K562 (cell line): ENCODE data around the gene KIF5A. TPM values are rescaled to one million over a fixed set of nuclear protein-coding genes. Genes with fewer than 3 reads are reported as not detected.
A peak's percentile ranks its signal among the peaks of the same experiment; 100 is the strongest.

Experiments used
- ATAC-seq: fragments of 200-7000 bp; cut with Tn5 transposase; 3 replicates; pipeline ENCODE4 v1.9.1; 2020; ENCODE audit warnings: moderate library complexity
- BruUV-seq: library from RNA; stranded (reverse); fragments of 400-500 nt; replicated peaks from 2 replicates; lab custom pipeline; 2021; lab: Mats Ljungman, UMichigan
- CTCF ChIA-PET: fragments of 300-600 bp; formaldehyde crosslinking; extraction: SDS; loops from one replicate; lab custom pipeline; 2021; ENCODE audit warnings: low intra/inter-chr PET ratio; lab: Yijun Ruan, JAX
- POLR2A ChIA-PET: fragments of 300-600, 350-650 bp; sonication (Branson Sonifier 250); formaldehyde crosslinking; extraction: SDS; loops from one replicate; lab custom pipeline; 2021; ENCODE audit warnings: antibody characterized with exemption, inconsistent platforms; lab: Yijun Ruan, JAX
- DNase-seq, 4 experiments: peaks; one replicate each; pipeline versions ENCODE4 v3.0.0 to v3.0.0-alpha.2; 2011 to 2018; ENCODE audit warnings: low spot score in 3 of 4, mixed read lengths in 3 of 4; ENCODE audit errors: extremely low read depth in 1 of 4
- FAIRE-seq: peaks from 2 replicates; lab custom pipeline; 2011; peaks lifted over from hg19 to GRCh38; lab: Jason Lieb, UNC
- H2AFZ ChIP-seq: 2 replicates; pipeline ENCODE4 v1.6.0; 2011; ENCODE audit warnings: low read depth, low read length, control low read depth, inconsistent platforms
- H3K27ac ChIP-seq: fragments of 200-600 bp; 3 replicates; pipeline ENCODE4 v1.8.0; 2011; ENCODE audit warnings: low read depth, mild to moderate bottlenecking, control low read depth, inconsistent platforms, low read length, moderate library complexity, mixed read lengths; ENCODE audit errors: extremely low read depth
- H3K27me3 ChIP-seq, 2 experiments: fragments of 300-600 bp in 1 of 2; 2 replicates in 1 of 2; 3 replicates in 1 of 2; pipeline versions ENCODE4 v1.6.0 to v1.8.0; 2011; ENCODE audit warnings: inconsistent platforms in 2 of 2, low read length in 2 of 2, mild to moderate bottlenecking in 1 of 2, mixed read lengths in 1 of 2, moderate library complexity in 1 of 2; ENCODE audit not compliant: control insufficient read depth in 2 of 2, insufficient read depth in 2 of 2
- H3K36me3 ChIP-seq: fragments of 300-600 bp; 3 replicates; pipeline ENCODE4 v1.8.0; 2011; ENCODE audit warnings: mild to moderate bottlenecking, low read length, inconsistent platforms; ENCODE audit not compliant: control insufficient read depth, insufficient read depth
- H3K4me1 ChIP-seq, 2 experiments: fragments of 200-600 bp in 1 of 2; replicated peaks in 1 of 2; 2 replicates in 1 of 2; 3 replicates in 1 of 2; pipeline versions ENCODE4 v1.5.1 to v1.8.0; 2011; ENCODE audit warnings: inconsistent platforms in 2 of 2, low read length in 2 of 2, mild to moderate bottlenecking in 1 of 2, mixed read lengths in 1 of 2, moderate library complexity in 1 of 2; ENCODE audit not compliant: control insufficient read depth in 2 of 2, insufficient read depth in 2 of 2
- H3K4me2 ChIP-seq: 2 replicates; pipeline ENCODE4 v1.6.1; 2011; ENCODE audit warnings: low read length, control low read depth, inconsistent platforms, mixed read lengths; ENCODE audit not compliant: insufficient read depth
- H3K4me3 ChIP-seq: fragments of 200-600 bp; sonication (generic), shearing (Covaris generic); 2 replicates; pipeline ENCODE4 v1.5.1; 2016; ENCODE audit warnings: control low read depth, inconsistent platforms
- H3K79me2 ChIP-seq: fragments of 200-600 bp; 3 replicates; pipeline ENCODE4 v1.8.0; 2011; ENCODE audit warnings: low read length, inconsistent platforms; ENCODE audit not compliant: control insufficient read depth, insufficient read depth
- H3K9ac ChIP-seq, 2 experiments: 2 replicates each; pipeline versions ENCODE4 v1.6.0 to v1.6.1; 2011; ENCODE audit warnings: low read depth in 2 of 2, low read length in 2 of 2, control low read depth in 1 of 2, inconsistent platforms in 1 of 2, mild to moderate bottlenecking in 1 of 2, mixed read lengths in 1 of 2; ENCODE audit not compliant: insufficient read depth in 1 of 2
- H3K9me1 ChIP-seq: one replicate; pipeline ENCODE4 v1.6.0; 2011; ENCODE audit warnings: inconsistent platforms, mild to moderate bottlenecking, low read length, moderate library complexity; ENCODE audit not compliant: control insufficient read depth, insufficient read depth
- H3K9me3 ChIP-seq: replicated peaks from 2 replicates; pipeline ENCODE4 v1.5.1; 2011; ENCODE audit warnings: low read depth, low read length, inconsistent platforms; ENCODE audit not compliant: control insufficient read depth, insufficient read depth
- H4K20me1 ChIP-seq: replicated peaks from 2 replicates; pipeline ENCODE4 v1.6.1; 2011; ENCODE audit warnings: low read length, inconsistent platforms, mixed read lengths; ENCODE audit not compliant: control insufficient read depth, insufficient read depth
- ARID1B ChIP-seq: fragments of 450-650 bp; IDR thresholded peaks from 2 replicates; pipeline ENCODE4 v1.6.1; 2016; ENCODE audit warnings: antibody characterized with exemption, mild to moderate bottlenecking, inconsistent platforms
- CBFA2T3 ChIP-seq: fragments of 450-650 bp; IDR thresholded peaks from 2 replicates; pipeline ENCODE4 v1.6.1; 2017
- CREBBP ChIP-seq: IDR thresholded peaks from one replicate; pipeline ENCODE4 v1.6.1; 2012; ENCODE audit warnings: low read depth, mild to moderate bottlenecking, control low read depth, inconsistent platforms, low read length
- GABPB2 ChIP-seq: fragments of 250-450 bp; sonication (Bioruptor Pico); conservative IDR thresholded peaks from 2 replicates; pipeline ENCODE4 v1.5.1; 2021; ENCODE audit warnings: mild to moderate bottlenecking
- GATAD2A ChIP-seq: fragments of 450-650 bp; IDR thresholded peaks from 2 replicates; pipeline ENCODE4 v1.6.1; 2017
- HDAC8 ChIP-seq: fragments of 450-650 bp; IDR thresholded peaks from 2 replicates; pipeline ENCODE4 v1.6.1; 2016; ENCODE audit warnings: mild to moderate bottlenecking, missing genetic modification characterization, moderate library complexity, missing compliant biosample characterization
- MTA3 ChIP-seq: fragments of 450-650 bp; formaldehyde crosslinking; IDR thresholded peaks from 2 replicates; pipeline ENCODE4 v1.6.1; 2017; ENCODE audit warnings: mild to moderate bottlenecking, borderline replicate concordance
- PPARD ChIP-seq: fragments of 250-450 bp; sonication (Bioruptor Pico); IDR thresholded peaks from 2 replicates; pipeline ENCODE4 v1.8.0; 2022; ENCODE audit warnings: inconsistent platforms, mild to moderate bottlenecking, moderate library complexity
- RB1 ChIP-seq: fragments of 450-650 bp; IDR thresholded peaks from 2 replicates; pipeline ENCODE4 v1.6.1; 2017; ENCODE audit warnings: low read depth, mild to moderate bottlenecking
- SFPQ ChIP-seq: fragments of 200-400 bp; formaldehyde crosslinking; IDR thresholded peaks from 2 replicates; pipeline ENCODE4 v1.6.1; 2017; ENCODE audit warnings: mild to moderate bottlenecking, low read depth, low read length, moderate library complexity
- THAP7 ChIP-seq: fragments of 250-450 bp; sonication (Bioruptor Pico); IDR thresholded peaks from 2 replicates; pipeline ENCODE4 v1.5.0; 2021
- XRCC5 ChIP-seq: fragments of 200-400 bp; formaldehyde crosslinking; IDR thresholded peaks from 2 replicates; pipeline ENCODE4 v1.6.1; 2017; ENCODE audit warnings: low read depth, mild to moderate bottlenecking, low read length
- ZEB2 ChIP-seq: fragments of 450-650 bp; IDR thresholded peaks from 2 replicates; pipeline ENCODE4 v1.6.1; 2016
- ZHX1 ChIP-seq: fragments of 150-350 bp; conservative IDR thresholded peaks from 2 replicates; pipeline ENCODE4 v1.6.1; 2014; ENCODE audit warnings: low read length
- ZNF224 ChIP-seq: sonication (generic); formaldehyde crosslinking; IDR thresholded peaks from 2 replicates; pipeline ENCODE4 v1.8.0; 2022; ENCODE audit warnings: mild to moderate bottlenecking, missing genetic modification reagents
- WGBS: fragments of 100-300 bp; shearing (Covaris generic); methylation state at CpG from one replicate; pipeline ENCODE4 v1.1.6; 2016; ENCODE audit warnings: low coverage, mixed read lengths; ENCODE audit not compliant: insufficient coverage; ENCODE audit errors: missing lambda C conversion rate; 5-methylcytosine and 5-hydroxymethylcytosine counted together
- in situ Hi-C: fragments of 300-500 bp; cut with MboI; formaldehyde crosslinking; loops from 4 replicates; pipeline ENCODE4 v1.15.0; 2018; ENCODE audit warnings: inconsistent platforms, mixed read lengths
- intact Hi-C: fragments of 100-400 bp; cut with micrococcal nuclease; formaldehyde crosslinking; loops from 2 replicates; pipeline ENCODE4 v1.14.2; 2022
- polyA plus RNA-seq, 8 experiments: library from polyadenylated mRNA; depleted of rRNA in 4 of 8; stranded (reverse) in 5 of 8; unstranded in 3 of 8; fragments of >200 nt; fragmentation: Nextera tagmentation in 2 of 8; fragmentation: Illumina TruSeq in 1 of 8; extraction: Ambion mirVana in 2 of 8; extraction: Trizol in 1 of 8; gene quantifications; 2 replicates each; pipeline versions ENCODE4 v1.2.1 to v1.2.3, GENCODE V29; 2011 to 2014; ENCODE audit warnings: inconsistent platforms in 1 of 8, missing spikeins in 1 of 8
- total RNA-seq, 7 experiments: library from RNA; depleted of rRNA in 6 of 7; stranded (reverse); fragments of >200 nt in 6 of 7; fragmentation: Illumina TruSeq in 2 of 7; extraction: Trizol in 2 of 7; gene quantifications; 2 replicates each; pipeline versions ENCODE4 v1.2.1 to v1.2.3, GENCODE V29; 2011 to 2021; ENCODE audit warnings: low replicate concordance in 1 of 7

KIF5A gene
- total and polyA plus RNA-seq, 9 of the 15 experiments (the other 6 are each of a cell fraction or from before 2014, with no cell fraction given): 3.4 to 17.7 (median 8.0) TPM

- ChIA-PET CTCF (interaction anchor here (0.6 to 4.6 kb wide), 10 partner anchors 38 to 323 kb away, joined by 3 to 36 read pairs (median 4); partner anchors contain the start of gene B4GALNT1), POLR2A (interaction anchor here (0.6 to 1.4 kb wide), 15 partner anchors 8 to 191 kb away, joined by 3 to 9 read pairs (median 4); partner anchors contain the start of genes CDK4 and DDIT3)
- BruUV-seq: no TSS peak
- Histone ChIP-seq H3K79me2 (no peaks in the 10 kb centered on the region), H3K9me3 (no peaks in the 10 kb centered on the region), H3K4me3 (no peak overlapping the region), H3K4me1 (no peaks in the 10 kb centered on the region; a peak in 2 of 5 replicates), H3K27ac (no peak overlapping the region), H2AFZ (no peak overlapping the region), H3K9ac (no peak overlapping the region), H3K27me3 (no peaks in the 10 kb centered on the region), H3K9me1 (no peaks in the 10 kb centered on the region), H3K36me3 (peaks cover 66% of the 10 kb centered on the region; the same call in 2 of the 3 replicates), H4K20me1 (peaks cover 3% of the 10 kb centered on the region; the same call in 1 of the 2 replicates), H3K4me2 (no peak overlapping the region)
- intact Hi-C loops: loop anchor here (1.0 to 2.0 kb wide), 5 partner anchors 38 to 322 kb away; partner anchors contain the start of gene B4GALNT1
- ATAC-seq (peak; percentile 98), DNase-seq (peak; percentile 88 to 94 (median 92)), FAIRE-seq (peak; percentile 98)
- 51% methylated on average over 13 of the region's 13 CpGs for WGBS
- in situ Hi-C loops: no loop called here
- peak; percentile 70 for TF ChIP-seq RB1
- 0 out of 2 replicates have a peak, but pooled peaks have one; percentile 9 for TF ChIP-seq ARID1B
- 0 out of 2 replicates have a peak, but pooled peaks have one; percentile 45 for TF ChIP-seq GATAD2A
- TF ChIP-seq XRCC5: 0 out of 2 replicates have a peak, but pooled peaks have one; percentile 60
- no peak for TF ChIP-seq PPARD (CRISPR knock-in tag)
- no peak for TF ChIP-seq ZNF224 (CRISPR knock-in tag)
- TF ChIP-seq MTA3: no peak
- no peak for TF ChIP-seq GABPB2 (CRISPR knock-in tag)
- TF ChIP-seq ZEB2: peak; percentile 56
- no peak for TF ChIP-seq CREBBP
- TF ChIP-seq ZHX1: no peak
- no peak for TF ChIP-seq SFPQ
- TF ChIP-seq HDAC8 (tag): no peak
- TF ChIP-seq THAP7: no peak
- TF ChIP-seq CBFA2T3: 0 out of 2 replicates have a peak, but pooled peaks have one; percentile 3
Measured at GRCh38 chr12:57583008-57583831, 33.4 kb downstream of the KIF5A start.
